Retinal pigment epithelial cell (primary cell): ENCODE results near the gene MBLAC1.

Experiments
- DNase-seq: peaks from one replicate; pipeline ENCODE4 v3.0.0-alpha.2; 2010; ENCODE audit warnings: low read depth
- H3K4me3 ChIP-seq: 2 replicates; pipeline ENCODE4 v1.5.1; 2011; ENCODE audit warnings: mild to moderate bottlenecking, low read length, control low read depth, moderate library complexity
- CTCF ChIP-seq: conservative IDR thresholded peaks from 2 replicates; pipeline ENCODE4 v1.5.1; 2011; ENCODE audit warnings: low read depth, low read length, control low read depth, inconsistent platforms

MBLAC1 gene

DNA sequence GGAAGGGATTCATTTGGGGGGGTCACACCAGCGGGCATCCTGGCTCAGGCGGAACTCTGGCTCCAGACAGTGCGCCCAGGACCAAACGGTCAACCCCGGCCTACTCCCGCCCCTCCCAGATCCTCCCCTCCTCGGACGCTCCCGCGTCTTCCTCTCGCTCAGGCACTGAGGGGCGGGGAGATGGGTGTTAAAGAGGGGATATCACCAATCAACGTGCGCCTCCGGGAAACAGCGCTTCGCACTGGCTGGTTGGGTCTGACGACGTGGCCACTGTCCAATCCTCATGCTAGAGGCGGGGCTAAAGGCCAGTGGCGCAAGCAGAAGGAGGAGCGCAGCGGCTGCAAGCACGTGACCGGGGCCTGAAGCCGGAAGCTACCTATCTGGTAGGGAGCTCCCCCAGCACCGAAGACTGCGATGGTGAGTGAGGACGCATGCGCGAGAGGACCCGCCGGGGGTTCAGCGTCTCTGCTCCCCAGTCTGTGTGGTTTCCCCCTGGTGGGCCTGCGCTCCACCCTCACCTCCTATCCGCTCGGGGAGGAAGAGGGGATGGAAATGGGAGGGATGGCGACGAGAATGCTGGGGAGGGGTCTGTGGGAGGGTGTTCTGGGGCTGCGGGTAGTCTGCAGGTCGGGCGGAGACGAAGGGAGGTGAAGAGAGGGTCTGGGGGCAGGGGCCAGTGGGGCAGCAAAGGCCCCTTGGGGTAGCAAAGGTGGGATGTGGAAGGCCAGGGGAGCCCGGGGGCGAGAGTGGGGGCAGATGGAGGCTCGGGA is 22.0 kb downstream of the MBLAC1 start, which contains the start of gene LAMTOR4:
TSS of gene LAMTOR4 (plus strand) at position 360 of the 770 bp plus-strand sequence. CDS start at position 415, 55 bp downstream.
- TF ChIP-seq CTCF: peak; percentile 8

DNA sequence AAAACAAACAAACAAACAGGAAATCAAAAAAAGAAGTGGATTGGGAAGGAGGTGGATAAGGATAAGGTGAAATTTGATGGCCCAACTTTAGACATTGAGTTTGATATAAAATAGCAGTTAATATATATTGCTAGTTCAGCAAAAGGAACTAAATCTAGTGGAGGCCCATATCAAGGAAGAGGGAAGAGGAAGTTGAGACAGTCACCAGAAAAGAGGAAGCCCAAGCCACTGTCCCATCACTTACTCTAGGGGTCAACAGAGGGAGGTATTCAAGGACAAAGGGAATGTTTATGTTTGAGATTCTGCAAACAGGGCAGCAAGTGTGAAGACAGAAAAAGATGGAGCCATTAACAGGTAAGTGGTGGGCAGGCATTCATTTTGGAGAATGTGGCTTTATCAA is 25.6 kb downstream of the MBLAC1 start:
- H3K4me3 ChIP-seq: no peak overlapping the region
- DNase-seq: no peak
- TF ChIP-seq CTCF: no peak

More for the DNA sequence above, 22.0 kb downstream of the MBLAC1 start, which contains the start of gene LAMTOR4:
- peak within 1 kb of the TSS; percentile 98 for H3K4me3 ChIP-seq
- DNase-seq: peak; percentile 98

DNA sequence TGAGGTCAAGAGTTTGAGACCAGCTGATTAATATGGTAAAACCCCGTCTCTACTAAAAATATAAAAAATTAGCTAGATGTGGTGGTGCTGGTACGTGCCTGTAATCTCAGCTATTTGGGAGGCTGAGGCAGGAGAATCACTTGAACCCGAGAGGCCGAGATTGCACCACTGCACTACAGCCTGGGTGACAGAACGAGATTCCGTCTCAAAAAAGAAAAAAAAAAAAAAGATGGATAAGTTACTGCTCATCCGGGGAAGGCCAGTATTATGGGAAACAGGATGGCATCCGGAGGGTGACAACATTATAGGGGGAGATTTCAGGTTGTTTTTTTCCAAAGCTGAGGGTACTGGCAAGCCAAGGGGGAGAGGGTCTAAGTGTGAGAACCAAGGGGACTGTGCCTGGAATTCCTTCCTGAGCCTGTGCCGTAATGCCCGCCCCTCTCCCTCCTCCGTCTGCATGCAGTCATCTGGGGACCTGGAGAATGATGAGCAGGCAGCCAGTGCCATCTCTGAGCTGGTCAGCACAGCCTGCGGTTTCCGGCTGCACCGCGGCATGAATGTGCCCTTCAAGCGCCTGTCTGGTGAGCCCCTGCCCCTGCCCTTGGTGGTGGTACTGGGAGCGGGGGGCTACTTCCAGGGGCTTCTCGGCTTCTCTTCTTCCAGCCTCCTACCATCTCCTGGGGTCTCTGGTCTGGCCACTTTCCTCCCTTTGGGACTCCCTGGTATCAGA is 26.3 kb downstream of the MBLAC1 start:
- no peak for DNase-seq
- no peak overlapping the region for H3K4me3 ChIP-seq
- no peak for TF ChIP-seq CTCF

DNA sequence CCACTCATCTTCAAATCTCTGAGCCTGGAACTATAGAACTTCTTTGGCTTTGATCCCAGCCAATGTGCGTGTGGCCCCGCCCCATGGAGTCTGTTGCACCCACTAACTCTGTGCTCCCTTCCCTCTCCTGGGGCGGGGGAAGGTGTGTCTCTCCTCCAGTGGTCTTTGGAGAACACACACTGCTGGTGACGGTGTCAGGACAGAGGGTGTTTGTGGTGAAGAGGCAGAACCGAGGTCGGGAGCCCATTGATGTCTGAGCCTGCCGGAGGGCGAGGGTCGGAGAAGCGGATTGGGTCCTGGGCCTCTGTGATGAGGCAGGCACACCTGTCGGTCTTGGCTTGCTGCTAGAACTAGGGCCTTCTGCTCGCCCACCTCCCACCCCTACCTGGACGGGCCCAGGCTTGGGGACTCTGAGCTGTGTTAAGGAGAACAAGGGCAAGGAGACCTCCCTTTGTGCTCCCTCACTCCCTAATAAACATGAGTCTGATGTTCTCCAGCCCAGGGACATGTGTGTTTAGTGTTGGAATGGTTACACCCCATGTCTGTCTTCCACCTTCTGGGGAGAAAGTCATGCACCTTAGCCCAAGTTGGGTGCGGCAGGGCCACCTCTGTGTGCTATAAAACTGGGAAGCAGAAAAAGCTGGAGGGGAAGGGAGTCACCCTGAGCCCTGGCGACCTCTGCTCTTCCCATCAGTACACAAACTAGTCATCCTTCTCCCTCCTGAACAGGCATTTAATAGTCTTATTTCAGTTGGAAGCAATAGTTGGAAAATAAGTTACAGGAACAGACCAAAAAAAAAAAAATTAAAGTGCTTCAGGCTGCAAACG is 27.2 kb downstream of the MBLAC1 start:
- no peak for DNase-seq
- no peak for TF ChIP-seq CTCF
- no peak overlapping the region for H3K4me3 ChIP-seq

GRCh38 chr7:100154651-100155491 is 28.1 kb downstream of the MBLAC1 start:
- H3K4me3 ChIP-seq: no peak overlapping the region
- no peak for TF ChIP-seq CTCF
- no peak for DNase-seq
